HG02943 (cell line): ENCODE results near the gene CALR3.
"Not testable (repeated sequence)": the region's sequence is repeated elsewhere in the genome, so short reads cannot be mapped to it uniquely, and the experiment has no call there.

Source experiments
- ATAC-seq: cut with Tn5 transposase; IDR thresholded peaks from one replicate; pipeline ENCODE4 v1.9.1; 2021; ENCODE audit warnings: mild to moderate bottlenecking, low read depth, moderate library complexity; ENCODE audit not compliant: unreplicated experiment

Gene CALR3

DNA sequence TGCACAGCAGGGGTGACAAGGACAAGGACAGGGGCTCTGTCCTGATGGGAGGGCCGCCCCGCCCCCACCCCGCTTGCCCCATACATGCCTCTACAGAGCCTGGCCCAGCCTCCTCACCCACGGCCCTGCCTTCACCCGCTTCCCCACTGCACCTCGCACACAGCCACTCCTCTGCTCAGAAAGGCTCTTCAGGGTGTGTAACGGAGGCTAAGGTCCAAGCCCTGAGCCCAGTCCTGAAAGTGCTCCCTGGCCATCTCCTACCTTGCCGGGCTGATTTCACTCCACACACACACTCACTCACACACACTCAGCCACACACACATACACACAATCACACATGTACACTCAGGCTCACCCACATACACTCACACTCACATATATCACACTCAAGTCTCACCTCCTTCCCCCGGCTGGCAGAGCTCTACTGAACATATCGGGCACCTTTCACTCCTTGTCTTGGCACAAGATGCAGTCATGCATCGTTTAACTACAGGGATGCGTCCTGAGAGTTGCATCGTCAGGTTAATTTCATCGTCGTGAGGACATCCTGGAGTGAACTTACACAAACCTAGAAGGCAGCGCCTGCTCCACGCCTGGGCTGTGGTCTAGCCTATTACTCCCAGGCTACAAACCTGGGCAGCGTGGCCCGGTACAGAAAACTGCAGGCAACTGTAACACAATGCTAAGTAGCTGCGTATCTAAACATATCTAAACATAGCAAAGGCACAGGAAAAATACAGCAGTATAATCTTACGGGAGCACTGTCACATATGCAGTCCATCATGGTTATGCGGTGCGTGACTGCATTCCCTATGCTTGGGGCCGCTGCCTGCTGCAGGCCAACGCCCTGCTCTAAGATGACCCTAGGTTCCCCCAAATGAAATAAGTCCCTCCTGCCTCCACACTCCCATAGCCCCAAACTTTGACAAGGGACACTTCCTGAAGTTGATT, 37.3 kb downstream of the CALR3 start:
- ATAC-seq = no peak

DNA sequence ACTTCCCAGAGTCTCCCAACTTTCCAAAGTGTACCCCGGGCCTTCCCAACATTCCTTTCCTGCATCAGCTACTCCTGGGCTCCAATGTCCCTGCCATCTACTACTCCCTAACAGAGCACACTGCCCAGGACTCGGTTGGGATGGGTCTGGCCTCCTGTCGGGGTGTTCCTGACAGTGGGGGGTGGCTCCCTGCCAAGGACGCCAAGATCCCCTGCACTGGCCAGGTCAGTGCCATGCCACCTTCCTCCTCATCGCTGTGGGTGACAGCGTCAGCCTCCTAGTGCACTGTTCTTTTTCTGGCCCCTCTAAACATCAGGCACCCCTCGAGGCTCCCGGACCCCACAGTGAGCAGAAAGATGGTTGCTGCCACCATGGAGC, 38.0 kb downstream of the CALR3 start:
- ATAC-seq = no peak

DNA sequence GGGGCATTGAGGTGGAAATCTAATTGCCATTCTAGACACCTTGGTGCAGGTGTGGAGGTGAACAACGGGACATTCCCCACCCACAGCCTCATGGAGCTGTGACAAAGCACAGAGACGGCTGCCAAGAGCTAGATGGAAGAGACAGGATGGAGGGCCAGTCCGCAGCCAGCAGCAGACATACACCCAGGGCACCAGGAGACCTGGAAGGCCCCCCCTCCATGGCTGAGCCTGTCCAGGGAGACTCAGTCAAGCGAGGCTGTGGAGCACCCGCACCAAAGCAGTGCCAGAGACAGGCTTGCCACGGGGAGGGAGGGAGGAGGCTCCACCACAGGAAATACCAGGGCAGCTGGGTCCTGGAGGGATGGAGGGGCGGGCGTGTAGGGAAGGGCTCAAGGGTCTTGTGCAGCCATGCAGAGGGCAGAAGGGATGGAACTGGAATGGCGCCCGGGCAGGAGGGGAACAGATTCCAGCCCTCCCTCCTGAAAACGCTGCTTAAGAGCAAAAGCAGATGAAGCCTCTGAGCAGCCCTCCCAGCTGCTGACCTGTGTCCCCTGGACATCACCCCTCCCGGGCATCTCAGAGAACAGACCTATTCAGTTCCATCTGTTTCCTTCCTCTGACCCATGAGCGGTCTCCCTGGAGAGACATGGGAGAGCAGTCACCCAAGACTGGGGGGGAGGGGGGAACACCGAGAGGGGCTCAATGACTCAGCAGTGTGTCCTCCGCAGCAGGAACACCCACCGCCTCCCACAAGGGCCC, 38.6 kb downstream of the CALR3 start:
- ATAC-seq = no peak

DNA sequence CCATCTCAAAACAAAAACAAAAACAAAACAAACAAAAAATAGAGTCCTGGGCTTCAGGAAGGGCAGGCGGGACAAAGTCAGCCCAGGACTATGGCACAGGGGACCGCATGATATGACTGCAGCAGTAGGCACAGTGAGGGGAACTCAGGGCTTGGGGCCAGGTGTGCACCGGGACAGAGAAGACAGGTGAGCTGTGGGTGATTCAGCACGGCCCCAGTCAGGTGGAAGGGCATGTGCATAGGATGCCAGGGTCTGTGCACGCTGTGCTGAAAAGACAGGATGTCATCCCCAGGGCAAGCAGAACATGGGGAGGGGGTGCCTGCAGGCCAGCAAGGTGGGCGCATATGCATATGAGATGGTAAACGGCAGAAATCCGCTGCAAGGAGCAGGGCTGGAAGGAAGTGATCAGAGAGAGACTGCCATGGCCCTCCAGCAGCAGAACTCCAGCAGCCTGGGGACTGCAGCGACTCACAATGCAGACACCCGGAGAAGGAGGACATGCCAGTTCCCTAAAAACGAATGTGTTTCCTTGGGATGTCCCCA, 39.2 kb downstream of the CALR3 start:
- no peak for ATAC-seq

DNA sequence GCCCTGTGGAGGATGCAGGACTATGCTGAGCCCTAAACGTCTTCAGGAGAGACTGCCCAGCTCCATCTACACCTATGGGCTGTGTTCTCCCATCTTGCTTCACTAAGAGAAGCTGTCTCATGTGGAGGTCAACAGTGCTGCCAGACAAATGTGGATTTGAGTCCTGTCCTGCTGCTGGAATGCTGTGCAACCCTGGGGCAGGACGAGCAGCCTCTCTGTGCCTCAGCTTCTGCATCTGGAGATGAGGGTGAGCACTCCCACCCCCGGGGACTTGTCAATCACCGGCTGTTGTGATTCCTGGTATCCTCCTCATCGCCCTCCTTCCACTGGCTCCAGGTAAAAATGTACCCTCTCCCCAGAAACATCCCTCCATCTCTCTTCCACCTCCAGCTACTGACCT, 40.5 kb downstream of the CALR3 start:
- no peak for ATAC-seq

DNA sequence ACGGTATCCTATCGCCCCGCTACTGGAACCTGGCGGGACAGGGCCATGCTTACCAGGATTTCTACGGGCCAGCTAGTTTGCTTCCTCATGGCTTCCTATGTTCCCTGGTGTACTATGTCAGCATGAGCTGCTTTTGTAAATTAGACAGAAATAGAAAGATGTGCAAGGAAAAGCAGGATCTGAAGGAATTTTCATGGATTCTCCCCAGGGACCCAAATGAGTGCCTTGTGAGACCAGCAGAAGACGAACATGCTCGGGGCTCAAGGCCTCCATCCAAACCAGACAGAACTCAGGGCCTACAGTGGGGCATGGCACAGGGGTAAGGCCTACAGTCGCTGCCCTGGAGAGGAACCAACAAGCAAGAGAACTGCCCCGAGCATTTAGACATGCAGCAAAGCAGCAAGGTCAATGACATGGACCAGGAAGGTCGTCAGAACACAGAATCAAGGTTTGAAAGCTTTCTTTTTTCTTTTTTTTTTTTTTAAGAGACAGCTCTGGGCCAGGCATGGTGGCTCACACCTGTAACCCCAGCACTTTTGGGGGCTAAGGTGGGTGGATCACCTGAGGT, 41.5 kb downstream of the CALR3 start:
- no peak for ATAC-seq

DNA sequence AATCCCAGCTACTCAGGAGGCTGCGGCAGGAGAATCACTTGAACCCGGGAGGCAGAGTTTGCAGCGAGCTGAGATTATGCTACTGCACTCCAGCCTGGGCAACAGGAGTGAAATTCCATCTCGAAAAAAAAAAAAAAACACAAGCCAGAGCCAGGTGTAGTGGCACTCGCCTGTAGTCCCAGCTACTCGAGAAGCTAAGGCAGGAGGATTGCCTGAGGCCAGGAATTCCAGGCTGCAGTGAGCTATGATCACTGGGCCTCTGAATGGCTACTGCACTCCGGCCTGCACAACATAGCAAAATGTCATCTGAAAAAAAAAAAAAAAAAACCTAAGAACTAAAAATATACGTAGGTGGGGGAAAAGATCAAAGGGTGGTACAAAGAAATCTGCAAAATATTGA, 43.6 kb downstream of the CALR3 start:
- no peak for ATAC-seq

DNA sequence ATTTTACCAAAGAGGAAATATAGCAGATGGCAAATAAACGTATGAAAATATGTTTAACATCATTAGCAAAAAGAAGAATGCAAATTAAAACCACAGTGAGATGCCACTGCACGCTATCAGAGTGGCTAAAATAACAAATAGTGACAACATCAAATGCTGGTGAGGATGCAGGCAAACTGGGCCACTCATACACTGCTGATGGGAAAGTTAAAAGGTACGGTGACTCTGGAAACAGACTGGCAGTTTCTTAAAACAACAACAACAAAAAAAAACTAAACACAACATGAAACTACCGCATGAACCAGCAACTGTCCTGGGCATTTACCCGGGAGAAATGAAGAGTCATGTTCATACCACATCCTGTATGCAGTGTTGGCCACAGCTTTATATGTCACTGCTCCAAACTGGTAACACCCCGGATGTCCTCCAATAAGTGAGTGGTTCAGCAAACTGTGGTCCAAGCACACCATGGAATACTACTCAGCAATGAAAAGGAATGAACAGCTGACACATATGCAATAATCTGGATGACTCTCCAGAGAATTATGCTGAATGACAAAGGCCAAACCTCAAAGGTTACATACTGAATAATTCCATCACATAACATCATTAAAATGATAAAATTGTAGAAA, 46.5 kb downstream of the CALR3 start:
- ATAC-seq = no peak

DNA sequence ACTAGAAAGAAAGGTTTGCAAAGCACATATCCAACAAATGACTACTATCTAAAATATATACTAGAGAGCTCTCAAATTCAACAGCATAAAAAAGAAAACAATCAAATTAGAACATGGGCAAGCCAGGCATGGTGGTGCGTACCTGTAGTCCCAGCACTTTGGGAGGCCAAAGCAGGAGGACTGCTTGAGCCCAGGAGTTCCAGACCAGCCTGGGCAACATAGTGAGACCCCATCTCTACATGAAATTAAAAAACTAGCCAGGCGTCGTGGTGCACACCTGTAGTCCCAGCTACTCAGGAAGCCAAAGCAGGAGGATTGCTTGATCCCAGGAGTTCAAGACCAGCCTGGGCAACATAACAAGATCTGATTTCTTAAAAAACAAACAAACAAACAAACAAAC, 47.1 kb downstream of the CALR3 start:
- ATAC-seq = not testable (repeated sequence)

DNA sequence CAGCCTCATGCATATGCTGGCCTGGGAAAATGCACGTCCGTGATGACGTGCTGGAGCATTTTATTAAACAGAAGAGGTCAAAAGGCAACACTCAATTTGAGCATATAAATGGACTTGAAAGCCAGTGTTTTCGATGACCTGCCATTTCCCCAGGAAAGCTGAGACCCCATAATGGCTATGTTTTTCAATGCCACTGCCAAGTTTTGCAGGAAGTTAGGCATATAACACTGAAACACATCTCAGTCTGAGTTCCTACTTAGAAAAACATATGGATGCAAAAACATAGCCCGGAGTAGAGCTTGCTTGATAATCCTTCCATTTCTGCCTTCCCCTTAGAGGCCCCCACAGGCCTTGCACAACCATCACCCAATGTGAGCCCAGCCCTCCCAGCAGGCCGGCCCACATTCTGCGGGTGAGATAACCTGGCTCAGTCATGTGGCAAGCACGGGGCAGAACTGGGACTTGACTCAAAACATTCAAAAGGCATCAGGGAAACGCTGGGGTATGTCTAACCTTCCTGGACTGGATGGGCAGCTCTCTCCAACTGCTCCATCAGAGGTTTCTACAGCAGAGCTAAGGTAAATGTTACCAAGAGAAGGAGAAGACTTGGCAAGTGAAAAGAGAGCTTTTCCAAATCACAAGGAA, 49.1 kb downstream of the CALR3 start:
- ATAC-seq = no peak

DNA sequence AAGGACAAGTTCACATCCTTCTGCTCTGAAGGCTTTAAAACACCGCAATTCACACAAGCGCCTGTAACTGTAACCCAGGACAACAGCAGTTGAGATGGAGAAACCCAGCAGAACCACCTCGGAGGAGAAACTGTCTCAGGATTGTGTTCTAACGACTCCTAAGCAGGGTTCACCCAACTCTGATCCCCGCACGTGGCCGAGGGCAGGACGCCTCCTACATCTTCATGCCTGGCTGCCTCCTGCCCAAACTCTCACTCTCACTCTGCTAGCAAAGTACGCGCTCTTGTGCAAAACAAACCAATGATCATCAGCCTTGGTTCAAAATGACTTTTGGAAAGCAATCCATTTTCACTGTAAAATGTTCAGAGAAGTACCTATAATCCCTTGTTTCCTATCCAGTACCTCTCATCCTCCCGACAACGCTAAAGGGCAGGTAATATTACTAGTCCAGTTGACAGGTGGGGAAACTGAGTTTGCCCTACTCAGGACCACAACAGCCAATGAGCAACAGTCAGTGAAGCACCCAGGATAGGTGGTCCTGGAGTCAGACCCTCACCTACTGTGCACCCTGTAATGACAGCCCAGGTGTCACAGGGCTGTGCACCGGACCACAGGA, 49.8 kb downstream of the CALR3 start:
- no peak for ATAC-seq

DNA sequence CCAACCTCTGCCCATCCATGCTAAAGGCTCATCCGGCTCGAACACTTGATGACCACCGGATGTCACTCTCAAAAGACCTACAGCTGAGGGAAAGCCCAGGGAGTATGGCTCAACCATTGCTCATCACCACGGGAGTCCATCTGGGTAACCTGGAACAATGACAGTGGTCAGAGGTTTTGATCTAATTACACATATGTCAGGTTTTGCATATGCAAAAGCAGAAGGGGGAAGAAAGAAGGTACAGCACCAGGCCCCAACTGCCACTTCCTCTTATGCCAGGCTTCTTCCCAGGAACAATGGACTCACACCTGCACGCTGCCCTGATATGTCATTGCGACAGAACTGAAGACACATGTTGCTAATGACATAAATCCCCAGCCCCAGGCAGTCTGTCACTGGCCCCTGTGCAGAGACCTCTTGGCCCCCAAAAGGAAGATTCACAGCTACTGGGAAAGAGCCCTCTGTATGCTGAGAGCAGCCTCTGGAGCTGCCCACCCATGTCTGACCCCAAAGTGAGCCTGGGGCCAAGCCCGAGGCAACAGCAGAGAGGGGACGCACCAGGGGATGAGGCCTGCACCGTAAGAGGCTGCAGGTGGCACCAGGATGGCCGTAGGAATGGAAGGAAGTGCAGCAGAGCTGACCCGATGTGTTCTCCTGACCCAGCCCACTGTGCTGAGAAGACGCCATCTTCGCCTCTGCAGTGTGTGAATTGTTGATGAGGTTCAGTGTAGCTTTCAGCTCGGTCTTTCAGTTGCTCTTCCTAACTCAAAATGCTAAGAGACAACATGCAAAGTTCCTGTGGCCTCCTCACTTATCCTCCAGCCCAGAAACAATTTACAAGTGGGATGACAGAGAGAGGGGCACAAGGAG, 50.5 kb downstream of the CALR3 start:
- ATAC-seq = no peak

DNA sequence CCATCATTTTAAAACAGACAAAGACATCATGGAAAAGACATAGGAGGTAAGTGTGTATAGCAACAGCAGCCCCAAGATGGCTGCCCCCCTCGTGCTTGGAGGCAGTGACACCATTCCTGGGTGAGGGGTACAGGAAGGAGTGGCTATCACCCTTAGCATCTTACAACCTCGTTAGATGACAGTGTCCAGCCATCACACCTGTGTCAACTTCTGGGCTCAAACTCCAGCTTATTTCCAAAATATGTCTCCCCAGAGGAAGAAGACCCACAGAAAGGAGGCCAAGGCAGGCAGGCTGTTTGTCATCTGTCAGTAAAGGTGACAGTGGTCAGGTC, 51.7 kb downstream of the CALR3 start:
- no peak for ATAC-seq

DNA sequence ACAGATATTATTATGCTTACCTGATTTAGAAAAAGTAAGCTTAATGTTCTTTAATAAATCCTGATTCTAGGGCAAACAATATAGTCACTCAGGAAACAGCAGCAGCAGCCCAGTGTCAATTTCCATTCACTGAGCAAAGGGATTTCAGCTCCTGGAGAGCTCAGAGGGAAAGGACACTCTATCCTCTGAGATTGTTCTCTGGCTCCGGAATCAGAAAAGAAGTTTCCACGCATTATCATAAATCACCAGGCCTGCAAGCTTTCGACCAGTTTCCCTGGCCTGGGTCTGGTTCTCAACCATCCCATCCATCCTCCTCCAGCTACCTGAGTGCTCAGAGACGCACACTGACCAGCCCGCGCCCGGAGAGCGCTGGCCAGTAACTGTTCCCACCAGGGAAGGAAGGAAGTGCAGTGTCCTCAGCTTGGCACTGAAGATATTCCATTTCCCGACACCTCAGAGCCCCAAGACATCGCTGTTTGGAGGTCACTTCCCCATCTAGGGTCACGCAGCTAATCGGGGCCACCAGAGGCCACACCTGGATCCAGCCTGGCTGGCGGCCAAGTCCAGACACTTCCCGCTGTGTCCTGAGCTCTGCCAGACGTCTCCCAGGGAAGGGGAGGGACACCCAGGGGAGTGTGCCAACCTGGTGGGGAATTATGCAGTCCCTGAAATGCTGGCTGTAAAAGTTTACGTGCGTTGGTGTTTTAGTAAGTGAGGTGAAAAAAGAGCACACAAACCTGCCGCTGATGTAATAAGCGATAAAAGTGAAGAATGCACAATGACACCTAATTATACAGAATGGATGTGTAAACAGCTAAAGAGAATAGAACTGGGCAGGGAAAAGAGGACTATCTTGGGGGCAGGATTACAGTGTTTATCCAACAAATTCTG, 53.3 kb downstream of the CALR3 start:
- ATAC-seq = no peak

DNA sequence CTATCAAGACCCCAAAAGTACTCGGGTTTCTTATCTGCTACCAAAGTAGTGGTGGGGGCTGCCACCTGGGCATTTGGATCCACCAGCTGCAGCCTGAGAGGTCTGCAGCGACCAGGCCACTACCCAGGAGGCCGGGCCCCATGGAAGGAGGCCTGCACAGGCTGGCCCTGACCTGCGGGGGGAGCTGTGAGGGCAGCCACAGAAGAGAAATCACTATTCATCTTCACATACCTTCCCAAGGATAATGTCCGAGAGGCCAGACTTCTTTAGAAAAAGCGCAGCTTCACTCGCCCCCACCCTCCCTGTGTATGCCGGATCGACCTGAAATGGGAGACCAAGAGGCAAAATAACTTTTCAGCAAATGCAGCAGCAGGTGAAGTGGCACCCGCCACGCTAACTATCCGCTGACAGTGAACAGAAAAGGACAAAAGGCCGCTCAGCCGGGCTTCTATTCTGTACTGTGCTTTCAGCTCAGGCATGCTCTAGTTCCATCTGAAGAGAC, 54.3 kb downstream of the CALR3 start:
- no peak for ATAC-seq

DNA sequence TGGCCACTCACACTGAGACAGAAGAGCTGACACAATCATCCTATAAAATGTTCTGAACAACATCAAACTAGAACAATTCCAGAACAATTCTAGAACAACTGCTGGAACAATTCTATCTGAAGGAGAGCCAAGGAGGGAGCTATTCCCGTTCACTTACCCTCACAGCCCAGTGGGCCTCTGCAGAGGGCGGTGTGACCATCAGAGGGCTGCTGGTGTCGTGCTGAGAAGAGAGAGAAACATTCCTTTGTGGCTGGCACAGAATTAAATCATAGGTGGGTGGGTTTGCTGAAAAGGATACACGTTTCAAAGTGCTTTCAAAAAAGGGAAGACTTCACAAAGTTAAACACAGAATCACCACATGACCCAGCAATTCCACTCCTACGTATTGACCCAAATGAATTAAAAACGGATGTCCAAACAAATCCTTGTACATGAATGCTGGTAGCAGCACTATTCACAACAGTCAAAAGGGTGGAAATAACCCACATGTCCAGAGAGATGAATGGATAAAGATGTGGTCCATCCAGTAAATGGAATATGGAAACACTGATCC, 59.1 kb downstream of the CALR3 start:
- no peak for ATAC-seq

DNA sequence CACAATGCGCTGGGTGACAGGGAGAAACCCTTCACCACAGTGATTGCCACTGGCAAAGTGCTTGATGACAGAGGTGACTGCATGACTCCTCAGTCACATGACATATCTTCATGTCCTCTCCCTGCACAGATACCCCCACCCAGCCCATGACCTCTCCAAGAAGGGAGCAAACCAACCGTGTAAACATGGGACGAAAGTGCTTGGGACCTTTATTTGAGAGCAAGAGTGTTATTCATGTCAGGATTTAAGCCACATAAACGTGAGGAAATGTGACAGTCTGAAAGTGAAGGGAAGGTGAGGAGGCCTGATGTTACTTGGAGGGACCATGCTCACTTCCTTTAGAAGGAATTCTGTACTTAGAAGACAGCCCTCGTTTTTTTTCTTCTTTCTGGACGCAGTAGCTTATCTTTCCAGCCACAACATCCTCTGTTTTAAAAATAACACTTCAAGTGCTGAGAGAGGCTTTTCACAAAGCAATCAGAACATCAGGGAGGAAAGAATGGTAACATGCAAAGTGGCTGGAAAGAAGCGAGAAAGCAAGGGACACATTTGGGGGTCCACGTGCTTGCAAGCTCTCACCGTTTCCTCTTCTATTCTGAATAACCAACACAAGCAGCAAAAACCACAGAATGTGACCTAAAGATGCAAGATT, 59.8 kb downstream of the CALR3 start:
- no peak for ATAC-seq
